B cell (primary cell): ENCODE results near the gene VPS8.

Source experiments
- EZH2 ChIP-seq: IDR thresholded peaks from 2 replicates; pipeline ENCODE4 v1.6.1; 2012; ENCODE audit warnings: borderline replicate concordance, low read depth, mild to moderate bottlenecking, moderate library complexity, low read length; ENCODE audit not compliant: insufficient read depth, poor library complexity, severe bottlenecking
- TF ChIP-seq, protein P1 (sequence below): fragments of 200-600 bp; IDR thresholded peaks from one replicate; pipeline ENCODE4 v1.8.0; 2022; ENCODE audit warnings: antibody characterized with exemption, mild to moderate bottlenecking

DNA sequence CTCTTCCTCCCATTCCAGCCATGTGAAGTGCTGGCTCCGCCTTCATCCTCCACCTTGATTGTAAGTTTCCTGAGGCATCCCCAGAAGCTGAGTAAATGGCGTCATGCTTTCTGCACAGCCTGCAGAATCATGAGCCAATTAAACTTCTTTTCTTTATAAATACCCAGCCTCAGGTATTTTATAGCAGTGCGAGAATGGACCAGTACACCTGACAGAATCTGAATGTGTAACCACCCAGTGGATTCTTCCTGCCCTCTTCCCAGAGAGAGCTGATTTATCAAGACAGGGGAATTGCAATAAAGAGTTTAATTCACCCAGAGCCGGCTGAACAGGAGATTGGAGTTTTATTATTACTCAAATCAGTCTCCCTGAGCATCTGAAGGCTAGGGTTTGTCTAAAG, 254.3 kb downstream of the VPS8 start:
- TF ChIP-seq, protein P1, sequence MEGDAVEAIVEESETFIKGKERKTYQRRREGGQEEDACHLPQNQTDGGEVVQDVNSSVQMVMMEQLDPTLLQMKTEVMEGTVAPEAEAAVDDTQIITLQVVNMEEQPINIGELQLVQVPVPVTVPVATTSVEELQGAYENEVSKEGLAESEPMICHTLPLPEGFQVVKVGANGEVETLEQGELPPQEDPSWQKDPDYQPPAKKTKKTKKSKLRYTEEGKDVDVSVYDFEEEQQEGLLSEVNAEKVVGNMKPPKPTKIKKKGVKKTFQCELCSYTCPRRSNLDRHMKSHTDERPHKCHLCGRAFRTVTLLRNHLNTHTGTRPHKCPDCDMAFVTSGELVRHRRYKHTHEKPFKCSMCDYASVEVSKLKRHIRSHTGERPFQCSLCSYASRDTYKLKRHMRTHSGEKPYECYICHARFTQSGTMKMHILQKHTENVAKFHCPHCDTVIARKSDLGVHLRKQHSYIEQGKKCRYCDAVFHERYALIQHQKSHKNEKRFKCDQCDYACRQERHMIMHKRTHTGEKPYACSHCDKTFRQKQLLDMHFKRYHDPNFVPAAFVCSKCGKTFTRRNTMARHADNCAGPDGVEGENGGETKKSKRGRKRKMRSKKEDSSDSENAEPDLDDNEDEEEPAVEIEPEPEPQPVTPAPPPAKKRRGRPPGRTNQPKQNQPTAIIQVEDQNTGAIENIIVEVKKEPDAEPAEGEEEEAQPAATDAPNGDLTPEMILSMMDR: no peak
- TF ChIP-seq EZH2: no peak
